ENCODE data around the gene EFCAB14.

EFCAB14 gene

DNA sequence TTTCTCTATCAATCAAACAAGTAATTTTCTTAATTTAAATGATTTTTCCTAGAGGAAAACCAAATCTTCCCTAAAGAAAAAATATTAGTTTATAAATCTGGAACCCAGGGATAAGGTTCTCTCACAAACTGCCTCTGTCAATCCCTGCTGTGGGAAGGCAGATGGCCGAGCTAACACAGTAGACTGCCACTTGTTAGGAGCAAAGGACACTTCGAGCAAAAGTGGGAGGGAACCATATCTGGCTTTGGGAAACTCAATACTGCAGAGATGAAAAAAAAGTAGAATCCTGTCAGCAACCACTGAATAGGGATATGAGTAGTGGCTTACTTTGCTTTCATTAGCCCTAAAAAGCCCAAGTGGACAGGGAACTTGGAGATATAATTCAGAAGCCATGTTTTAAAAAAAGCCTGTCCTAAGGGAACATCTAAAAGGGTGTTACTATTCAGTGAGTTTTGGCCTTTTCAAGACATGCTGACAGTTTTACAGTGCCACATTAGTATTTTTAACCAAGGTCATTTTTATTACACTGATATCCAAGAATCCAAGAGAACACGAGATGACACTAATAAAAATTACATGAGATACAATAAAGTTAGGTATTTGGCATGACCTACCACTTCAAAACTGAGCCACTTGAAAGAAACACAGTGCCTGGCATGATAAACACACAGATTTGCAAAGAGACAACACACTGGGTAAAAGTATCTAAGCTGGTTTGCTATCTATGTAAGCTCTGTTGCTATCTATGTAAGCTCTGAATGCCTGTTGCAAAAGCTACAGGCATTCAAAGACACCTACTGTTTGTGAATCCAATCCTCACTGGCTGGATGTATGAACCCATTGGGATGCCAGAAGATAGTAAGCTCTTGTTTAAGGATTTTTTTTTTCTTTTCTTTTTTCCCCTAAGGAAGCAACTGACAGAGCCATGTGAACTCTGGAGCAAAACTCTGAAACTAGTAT lies 25.8 kb downstream of the EFCAB14 start:
- Histone ChIP-seq H3K27me3 (ENCODE audit: control insufficient read depth in 1 of 2, insufficient read depth in 2 of 2, low read length in 2 of 2) (no peaks in the 10 kb centered on the region), H3K27ac (ENCODE audit: low read depth, low read length) (no peak overlapping the region), H3K9me3 (ENCODE audit: low read length) (no peaks in the 10 kb centered on the region), H3K36me3 (ENCODE audit: insufficient read depth, low read length) (peaks cover 49% of the 10 kb centered on the region), H3K4me3 (ENCODE audit: low read depth in 1 of 2, low read length in 2 of 2) (no peak overlapping the region), H3K4me1 (ENCODE audit: insufficient read depth, low read length) (peaks cover 31% of the 10 kb centered on the region), H3K9ac (ENCODE audit: low read length) (no peak overlapping the region)

DNA sequence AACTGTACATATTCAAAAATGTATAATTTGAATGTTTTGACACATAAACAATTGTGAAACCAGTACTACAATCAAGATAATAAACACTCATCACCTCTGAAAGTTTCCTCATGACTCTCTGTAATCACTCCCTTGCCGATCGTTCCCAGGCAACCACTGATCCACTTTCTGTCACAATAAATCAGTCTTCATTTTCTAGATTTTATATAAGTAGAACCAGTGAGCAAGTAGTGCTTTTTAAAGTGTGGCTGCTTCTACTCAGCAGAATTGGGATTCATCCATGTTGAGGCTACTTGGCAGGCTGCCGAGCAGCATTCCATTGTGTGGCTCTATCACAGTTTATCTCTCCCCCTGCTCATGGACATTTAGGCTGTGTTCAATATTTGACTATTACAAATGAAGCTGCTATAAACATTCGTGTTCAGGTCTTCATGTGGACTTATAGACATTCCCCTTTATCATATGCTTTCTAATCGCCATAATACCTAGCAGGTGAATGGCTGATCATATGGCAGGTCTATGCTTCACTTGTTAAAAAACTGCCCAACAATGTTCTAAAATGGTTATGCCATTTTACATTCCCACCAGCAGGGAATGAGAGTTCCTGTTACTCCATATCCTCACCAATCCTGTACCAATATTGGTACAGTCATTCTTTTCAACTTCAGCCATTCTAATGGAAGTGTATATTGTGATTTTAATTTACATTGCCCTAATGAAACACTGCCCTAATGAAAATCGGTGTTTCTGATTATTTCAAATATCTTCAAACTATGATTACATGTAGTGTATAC lies 26.7 kb downstream of the EFCAB14 start:
- Histone ChIP-seq H3K9me3 (ENCODE audit: low read length) (no peaks in the 10 kb centered on the region), H3K9ac (ENCODE audit: low read length) (no peak overlapping the region), H3K27me3 (ENCODE audit: control insufficient read depth in 1 of 2, insufficient read depth in 2 of 2, low read length in 2 of 2) (no peaks in the 10 kb centered on the region), H3K36me3 (ENCODE audit: insufficient read depth, low read length) (peaks cover 51% of the 10 kb centered on the region), H3K27ac (ENCODE audit: low read depth, low read length) (no peak overlapping the region), H3K4me3 (ENCODE audit: low read depth in 1 of 2, low read length in 2 of 2) (no peak overlapping the region), H3K4me1 (ENCODE audit: insufficient read depth, low read length) (peaks cover 35% of the 10 kb centered on the region)

DNA sequence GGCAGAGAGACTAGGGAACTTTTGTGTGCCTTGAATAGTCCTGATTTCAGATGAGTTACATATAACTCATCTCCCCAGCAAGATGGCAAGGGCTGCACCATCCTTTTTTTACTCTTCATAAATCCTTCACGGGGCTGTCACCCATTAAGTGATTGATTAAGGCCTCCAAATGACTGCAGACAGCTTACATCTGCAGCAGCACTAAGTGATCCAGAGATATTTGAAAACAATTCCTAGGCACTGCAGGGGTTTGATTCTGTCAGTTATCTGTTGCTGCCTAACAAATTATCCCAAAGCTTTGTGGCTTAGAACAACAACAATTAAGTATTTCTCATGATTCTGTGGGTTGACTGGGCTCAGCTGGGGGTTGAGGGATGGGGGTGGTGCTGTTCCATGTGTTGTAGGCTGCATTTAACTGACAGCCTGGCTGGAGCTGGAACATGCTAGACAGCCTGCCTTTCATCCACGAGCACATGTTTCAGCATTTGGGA lies 27.9 kb downstream of the EFCAB14 start:
- H3K36me3 ChIP-seq (ENCODE audit: insufficient read depth, low read length): peaks cover 54% of the 10 kb centered on the region

GRCh38 chr1:46689897-46690296 lies 29.0 kb downstream of the EFCAB14 start:
- Histone ChIP-seq H3K27ac (ENCODE audit: low read depth, low read length) (no peak overlapping the region), H3K9ac (ENCODE audit: low read length) (no peak overlapping the region), H3K4me1 (ENCODE audit: insufficient read depth, low read length) (peaks cover 44% of the 10 kb centered on the region), H3K4me3 (ENCODE audit: low read depth in 1 of 2, low read length in 2 of 2) (no peak overlapping the region), H3K9me3 (ENCODE audit: low read length) (no peaks in the 10 kb centered on the region), H3K27me3 (ENCODE audit: control insufficient read depth in 1 of 2, insufficient read depth in 2 of 2, low read length in 2 of 2) (no peaks in the 10 kb centered on the region), H3K36me3 (ENCODE audit: insufficient read depth, low read length) (peaks cover 52% of the 10 kb centered on the region)

More for the DNA sequence above, 27.9 kb downstream of the EFCAB14 start:
- Histone ChIP-seq H3K9ac (ENCODE audit: low read length) (no peak overlapping the region), H3K27me3 (ENCODE audit: control insufficient read depth in 1 of 2, insufficient read depth in 2 of 2, low read length in 2 of 2) (no peaks in the 10 kb centered on the region), H3K4me1 (ENCODE audit: insufficient read depth, low read length) (peaks cover 44% of the 10 kb centered on the region), H3K27ac (ENCODE audit: low read depth, low read length) (no peak overlapping the region), H3K4me3 (ENCODE audit: low read depth in 1 of 2, low read length in 2 of 2) (no peak overlapping the region), H3K9me3 (ENCODE audit: low read length) (no peaks in the 10 kb centered on the region)

DNA sequence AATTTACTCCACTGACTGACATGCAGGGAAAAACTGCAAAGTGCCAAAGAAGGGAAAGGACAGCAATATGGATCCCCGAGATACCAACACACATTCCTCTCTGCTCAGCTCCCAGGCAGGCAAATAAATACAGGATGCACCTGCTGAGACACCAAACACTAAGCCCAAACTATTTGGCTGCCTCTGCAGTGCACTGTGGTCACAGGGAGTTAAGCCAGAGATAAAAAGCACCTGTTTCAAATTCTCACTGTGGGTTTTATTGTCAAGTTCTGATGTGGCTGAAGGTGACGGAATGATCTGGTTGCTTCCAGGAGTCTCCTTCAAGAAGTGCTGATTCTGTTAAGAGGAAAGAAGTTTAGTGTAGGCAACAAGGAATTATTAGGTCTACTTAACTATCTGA lies 29.6 kb downstream of the EFCAB14 start:
- no peaks in the 10 kb centered on the region for H3K27me3 ChIP-seq (ENCODE audit: control insufficient read depth in 1 of 2, insufficient read depth in 2 of 2, low read length in 2 of 2)
- H3K9me3 ChIP-seq (ENCODE audit: low read length): no peaks in the 10 kb centered on the region
- H3K9ac ChIP-seq (ENCODE audit: low read length): no peak overlapping the region
- H3K4me1 ChIP-seq (ENCODE audit: insufficient read depth, low read length): peaks cover 44% of the 10 kb centered on the region
- H3K4me3 ChIP-seq (ENCODE audit: low read depth in 1 of 2, low read length in 2 of 2): no peak overlapping the region
- H3K36me3 ChIP-seq (ENCODE audit: insufficient read depth, low read length): peaks cover 58% of the 10 kb centered on the region
- no peak overlapping the region for H3K27ac ChIP-seq (ENCODE audit: low read depth, low read length)

DNA sequence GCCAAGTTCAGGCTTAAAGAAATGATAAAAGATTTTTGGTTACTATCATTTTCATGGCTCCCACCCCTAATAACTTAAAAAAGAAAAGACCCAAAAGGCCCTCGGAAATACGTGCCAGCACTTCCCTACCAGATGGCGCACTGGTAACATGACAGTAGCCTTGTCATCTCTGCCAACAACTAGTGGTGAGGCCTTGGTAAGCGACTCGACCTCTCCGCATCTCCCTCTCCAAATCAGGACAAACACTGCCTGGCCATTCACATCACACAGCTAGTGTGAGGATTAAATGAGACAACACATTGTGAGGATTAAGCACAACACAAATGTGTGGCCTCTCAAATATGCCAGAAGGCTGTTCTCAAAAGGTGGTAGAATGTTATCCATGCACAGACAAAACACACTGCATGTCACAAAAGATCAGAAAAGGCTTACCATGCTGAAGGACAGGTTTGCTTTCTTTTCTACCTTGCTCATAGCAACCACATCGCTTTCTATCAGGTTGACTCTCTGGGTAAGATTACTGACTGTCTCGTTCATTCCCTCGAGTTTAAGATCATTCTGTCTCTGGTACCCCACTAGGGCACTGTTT lies 30.9 kb downstream of the EFCAB14 start:
- no peak overlapping the region for H3K9ac ChIP-seq (ENCODE audit: low read length)
- no peaks in the 10 kb centered on the region for H3K27me3 ChIP-seq (ENCODE audit: control insufficient read depth in 1 of 2, insufficient read depth in 2 of 2, low read length in 2 of 2)
- no peak overlapping the region for H3K4me3 ChIP-seq (ENCODE audit: low read depth in 1 of 2, low read length in 2 of 2)
- H3K27ac ChIP-seq (ENCODE audit: low read depth, low read length): no peak overlapping the region
- peaks cover 71% of the 10 kb centered on the region for H3K36me3 ChIP-seq (ENCODE audit: insufficient read depth, low read length)
- peaks cover 36% of the 10 kb centered on the region for H3K4me1 ChIP-seq (ENCODE audit: insufficient read depth, low read length)
- H3K9me3 ChIP-seq (ENCODE audit: low read length): no peaks in the 10 kb centered on the region

DNA sequence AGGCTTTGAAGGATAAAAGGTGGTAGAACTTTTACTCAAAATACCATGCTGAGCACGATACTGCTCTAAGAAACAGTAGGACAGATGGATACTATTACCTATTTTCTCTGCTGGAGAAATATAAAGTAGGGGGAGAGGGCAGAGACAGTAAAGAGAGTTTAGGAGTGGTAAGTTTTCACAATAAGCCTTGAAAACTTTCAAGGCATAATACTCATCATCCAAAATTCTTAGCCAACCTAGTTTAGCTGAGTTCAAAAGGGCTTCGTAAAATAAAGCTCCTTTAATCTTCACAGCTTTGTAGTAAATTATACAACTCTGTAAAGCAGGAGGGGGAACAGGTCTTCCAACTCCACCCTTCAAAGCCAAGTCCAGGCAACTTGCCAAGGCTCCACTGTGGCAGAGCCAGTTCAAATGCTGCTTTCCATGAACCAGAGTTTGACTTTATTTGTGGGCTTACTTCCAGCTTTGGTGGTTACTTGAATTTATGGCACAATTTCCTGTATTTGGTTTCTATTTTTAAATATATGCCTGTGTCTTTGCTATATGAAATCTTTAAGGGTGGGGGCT lies 31.7 kb downstream of the EFCAB14 start:
- Histone ChIP-seq H3K4me1 (ENCODE audit: insufficient read depth, low read length) (peaks cover 28% of the 10 kb centered on the region), H3K4me3 (ENCODE audit: low read depth in 1 of 2, low read length in 2 of 2) (no peak overlapping the region), H3K36me3 (ENCODE audit: insufficient read depth, low read length) (peaks cover 79% of the 10 kb centered on the region), H3K27ac (ENCODE audit: low read depth, low read length) (peak overlapping the region; percentile 59), H3K9me3 (ENCODE audit: low read length) (no peaks in the 10 kb centered on the region), H3K27me3 (ENCODE audit: control insufficient read depth in 1 of 2, insufficient read depth in 2 of 2, low read length in 2 of 2) (no peaks in the 10 kb centered on the region), H3K9ac (ENCODE audit: low read length) (no peak overlapping the region)

GRCh38 chr1:46686255-46686654 lies 32.7 kb downstream of the EFCAB14 start:
- Histone ChIP-seq H3K27me3 (ENCODE audit: control insufficient read depth in 1 of 2, insufficient read depth in 2 of 2, low read length in 2 of 2) (no peaks in the 10 kb centered on the region), H3K36me3 (ENCODE audit: insufficient read depth, low read length) (peaks cover 82% of the 10 kb centered on the region), H3K9ac (ENCODE audit: low read length) (no peak overlapping the region), H3K27ac (ENCODE audit: low read depth, low read length) (no peak overlapping the region), H3K4me1 (ENCODE audit: insufficient read depth, low read length) (peaks cover 24% of the 10 kb centered on the region), H3K4me3 (ENCODE audit: low read depth in 1 of 2, low read length in 2 of 2) (no peak overlapping the region), H3K9me3 (ENCODE audit: low read length) (no peaks in the 10 kb centered on the region)

DNA sequence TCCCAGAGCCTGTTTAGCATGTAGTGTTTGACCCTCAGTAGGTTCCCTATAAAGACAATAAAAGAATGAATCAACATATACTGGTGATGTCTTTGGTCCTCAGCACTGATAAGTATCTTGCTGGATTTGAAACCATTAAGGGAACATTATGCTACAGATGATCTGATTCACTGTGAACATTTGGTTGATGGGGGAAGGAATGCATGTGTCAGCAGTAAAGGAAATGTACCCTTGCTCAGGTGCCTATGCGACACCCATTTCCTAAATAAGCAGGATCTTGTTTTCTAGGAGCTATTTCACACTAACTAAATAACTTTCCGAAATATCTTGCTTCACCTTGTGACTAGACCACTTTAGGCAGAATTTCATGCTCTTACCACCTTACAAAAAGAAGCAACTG lies 34.2 kb downstream of the EFCAB14 start:
- Histone ChIP-seq H3K9ac (ENCODE audit: low read length) (no peak overlapping the region), H3K4me1 (ENCODE audit: insufficient read depth, low read length) (peaks cover 24% of the 10 kb centered on the region), H3K36me3 (ENCODE audit: insufficient read depth, low read length) (peaks cover 79% of the 10 kb centered on the region), H3K27ac (ENCODE audit: low read depth, low read length) (no peak overlapping the region), H3K27me3 (ENCODE audit: control insufficient read depth in 1 of 2, insufficient read depth in 2 of 2, low read length in 2 of 2) (no peaks in the 10 kb centered on the region), H3K4me3 (ENCODE audit: low read depth in 1 of 2, low read length in 2 of 2) (no peak overlapping the region), H3K9me3 (ENCODE audit: low read length) (no peaks in the 10 kb centered on the region)

GRCh38 chr1:46682064-46682463 lies 36.9 kb downstream of the EFCAB14 start:
- Histone ChIP-seq H3K9me3 (ENCODE audit: low read length) (no peaks in the 10 kb centered on the region), H3K27me3 (ENCODE audit: control insufficient read depth in 1 of 2, insufficient read depth in 2 of 2, low read length in 2 of 2) (no peaks in the 10 kb centered on the region), H3K27ac (ENCODE audit: low read depth, low read length) (no peak overlapping the region), H3K9ac (ENCODE audit: low read length) (no peak overlapping the region), H3K4me3 (ENCODE audit: low read depth in 1 of 2, low read length in 2 of 2) (no peak overlapping the region), H3K36me3 (ENCODE audit: insufficient read depth, low read length) (peaks cover 80% of the 10 kb centered on the region), H3K4me1 (ENCODE audit: insufficient read depth, low read length) (peaks cover 8% of the 10 kb centered on the region)
